ENCODE measurements around the gene RPS6KL1.

DNA sequence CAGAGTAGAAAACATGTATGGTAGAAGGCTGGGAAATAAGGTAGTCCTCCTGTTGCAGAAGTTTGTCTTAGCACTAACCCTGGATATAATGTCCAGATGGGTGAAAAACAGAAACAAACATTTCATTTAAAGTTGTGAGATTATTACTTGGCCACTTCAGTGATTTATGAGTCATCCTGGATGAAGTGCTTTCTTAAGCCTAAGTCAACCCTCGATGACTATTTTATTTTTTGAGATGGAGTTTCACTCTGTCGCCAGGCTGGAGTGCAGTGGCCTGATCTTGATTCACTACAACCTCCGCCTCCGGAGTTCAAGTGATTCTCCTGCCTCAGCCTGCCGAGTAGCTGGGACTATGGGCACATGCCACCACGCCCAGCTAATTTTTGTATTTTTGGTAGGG is 31.2 kb downstream of the RPS6KL1 start:
- no peak for TF ChIP-seq POLR2A (IDR thresholded peaks at IDR 0.05; ENCODE audit: low read depth, low read length)
- no peak for TF ChIP-seq POLR2AphosphoS5 (IDR thresholded peaks at IDR 0.05; ENCODE audit: low read depth, low read length)
- TF ChIP-seq TAF1 (IDR thresholded peaks at IDR 0.05; ENCODE audit: borderline replicate concordance, low read depth, low read length), result no peak

Data from GM12892 (cell line).